DOHH2 (cell line): ENCODE results near the gene TTR.

ENCODE experiments used
- CTCF ChIP-seq: fragments of 200-600 bp; sonication (generic); IDR thresholded peaks from one replicate; pipeline ENCODE4 v1.5.1; 2014; ENCODE audit warnings: antibody characterized with exemption, mild to moderate bottlenecking, low read depth, low read length; ENCODE audit not compliant: poor library complexity, severe bottlenecking
- EZH2phosphoT487 ChIP-seq: fragments of 200-600 bp; sonication (generic); IDR thresholded peaks from 2 replicates; pipeline ENCODE4 v1.6.1; 2017; ENCODE audit warnings: borderline replicate concordance, mild to moderate bottlenecking, antibody characterized with exemption, low read length, moderate library complexity, mixed read lengths

GRCh38 chr18:31549416-31549815 is 42.3 kb upstream of the TTR start:
- no peak for TF ChIP-seq CTCF
- no peak for TF ChIP-seq EZH2phosphoT487
